ENCODE measurements around the gene RARB. TPM values are rescaled to one million over a fixed set of nuclear protein-coding genes. Genes with fewer than 3 reads are reported as not detected.

RARB gene
- total and polyA plus RNA-seq, 2 donors (not counting 3 experiments of a cell fraction or from before 2014, with no cell fraction given), result 15.3 to 23.4 TPM

GRCh38 chr3:25574172-25574765, 146.2 kb downstream of the RARB start:
- CTCF ChIA-PET, result interaction anchor here (0.8 to 1.2 kb wide), 2 partner anchors 18 to 20 kb away, joined by 4 read pairs; no protein-coding TSS in a partner anchor
- no peak overlapping the region for H3K27ac ChIP-seq (ENCODE audit: insufficient read depth, low read depth, low read length)
- dilution Hi-C loops (cut with MboI; ENCODE audit: extremely low pct_ligation_motif_present, low sequenced_read_pairs), result no loop called here
- intact Hi-C loops (cut with micrococcal nuclease), result no loop called here
- no peaks in the 10 kb centered on the region for H3K4me1 ChIP-seq (ENCODE audit: control insufficient read depth, extremely low read depth, insufficient read depth, low read length)
- no peaks in the 10 kb centered on the region for H3K79me2 ChIP-seq (ENCODE audit: control insufficient read depth, insufficient read depth, low read length)
- H3K27me3 ChIP-seq (ENCODE audit: control insufficient read depth in 2 of 2, insufficient read depth in 2 of 2, low read length in 2 of 2), result no peaks in the 10 kb centered on the region
- DNase-seq (ENCODE audit: low read depth, low spot score) (no peak), FAIRE-seq (no peak)
- no peaks in the 10 kb centered on the region for H3K9me3 ChIP-seq (replicated peaks; ENCODE audit: control insufficient read depth, insufficient read depth, low read length)
- H3K36me3 ChIP-seq (ENCODE audit: control insufficient read depth in 2 of 2, extremely low read depth in 1 of 2, insufficient read depth in 2 of 2, low read length in 2 of 2), result peaks cover 0 to 14% of the 10 kb centered on the region in 2 experiments
- BruUV-seq (replicated peaks), result no TSS peak
- no peak overlapping the region for H2AFZ ChIP-seq (ENCODE audit: low read depth, low read length)
- H3K4me3 ChIP-seq (replicated peaks in 1 of 3; ENCODE audit: insufficient read depth in 1 of 3, low read depth in 1 of 3, low read length in 3 of 3), result no peak overlapping the region
- H3K9me1 ChIP-seq (replicated peaks; ENCODE audit: control insufficient read depth, extremely low read depth, insufficient read depth, low read length), result no peaks in the 10 kb centered on the region
- TF ChIP-seq CTCF (IDR thresholded peaks at IDR 0.05; ENCODE audit: extremely low read depth in 1 of 2, insufficient read depth in 1 of 2, low read depth in 1 of 2, low read length in 2 of 2) (no peak), EZH2 (IDR thresholded peaks at IDR 0.05; ENCODE audit: borderline replicate concordance, low read depth, low read length, severe bottlenecking) (no peak), MAX (IDR thresholded peaks at IDR 0.05; ENCODE audit: insufficient read depth, insufficient read length) (no peak), GATA2 (IDR thresholded peaks at IDR 0.05; ENCODE audit: insufficient read depth, insufficient read length, low read depth, low read length) (no peak)
- POLR2A ChIA-PET, result no interaction called here
- no peak overlapping the region for H3K4me2 ChIP-seq (ENCODE audit: insufficient read depth, low read length)
- no peaks in the 10 kb centered on the region for H4K20me1 ChIP-seq (replicated peaks; ENCODE audit: control insufficient read depth, extremely low read depth, insufficient read depth, low read length)
- no peak overlapping the region for H3K9ac ChIP-seq (replicated peaks; ENCODE audit: extremely low read depth, insufficient read depth, low read length)

GRCh38 chr3:25575001-25575400, 146.9 kb downstream of the RARB start:
- Histone ChIP-seq H2AFZ (ENCODE audit: low read depth, low read length) (no peak overlapping the region), H3K4me3 (replicated peaks in 1 of 3; ENCODE audit: insufficient read depth in 1 of 3, low read depth in 1 of 3, low read length in 3 of 3) (no peak overlapping the region), H3K27me3 (ENCODE audit: control insufficient read depth in 2 of 2, insufficient read depth in 2 of 2, low read length in 2 of 2) (no peaks in the 10 kb centered on the region), H3K27ac (ENCODE audit: insufficient read depth, low read depth, low read length) (no peak overlapping the region), H3K9ac (replicated peaks; ENCODE audit: extremely low read depth, insufficient read depth, low read length) (no peak overlapping the region), H3K4me2 (ENCODE audit: insufficient read depth, low read length) (no peak overlapping the region), H3K79me2 (ENCODE audit: control insufficient read depth, insufficient read depth, low read length) (no peaks in the 10 kb centered on the region), H4K20me1 (replicated peaks; ENCODE audit: control insufficient read depth, extremely low read depth, insufficient read depth, low read length) (no peaks in the 10 kb centered on the region), H3K9me1 (replicated peaks; ENCODE audit: control insufficient read depth, extremely low read depth, insufficient read depth, low read length) (no peaks in the 10 kb centered on the region), H3K36me3 (ENCODE audit: control insufficient read depth in 2 of 2, extremely low read depth in 1 of 2, insufficient read depth in 2 of 2, low read length in 2 of 2) (peaks cover 0 to 14% of the 10 kb centered on the region in 2 experiments), H3K9me3 (replicated peaks; ENCODE audit: control insufficient read depth, insufficient read depth, low read length) (no peaks in the 10 kb centered on the region), H3K4me1 (ENCODE audit: control insufficient read depth, extremely low read depth, insufficient read depth, low read length) (no peaks in the 10 kb centered on the region)
- ChIA-PET POLR2A (no interaction called here), CTCF (no interaction called here)
- FAIRE-seq (no peak), DNase-seq (ENCODE audit: low read depth, low spot score) (no peak)
- dilution Hi-C loops (cut with MboI; ENCODE audit: extremely low pct_ligation_motif_present, low sequenced_read_pairs) (no loop called here), intact Hi-C loops (cut with micrococcal nuclease) (no loop called here)
- BruUV-seq (replicated peaks), result no TSS peak
- TF ChIP-seq GATA2 (IDR thresholded peaks at IDR 0.05; ENCODE audit: insufficient read depth, insufficient read length, low read depth, low read length) (no peak), MYC (IDR thresholded peaks at IDR 0.05; ENCODE audit: low read depth, low read length) (no peak), POLR2A (IDR thresholded peaks at IDR 0.05; ENCODE audit: low read depth, low read length) (no peak), JUN (IDR thresholded peaks at IDR 0.05; ENCODE audit: borderline replicate concordance, insufficient read depth, insufficient read length, low read depth) (no peak), POLR2AphosphoS5 (IDR thresholded peaks at IDR 0.05; ENCODE audit: insufficient read depth, low read depth, low read length) (no peak), CTCF (IDR thresholded peaks at IDR 0.05; ENCODE audit: extremely low read depth in 1 of 2, insufficient read depth in 1 of 2, low read depth in 1 of 2, low read length in 2 of 2) (no peak), FOS (IDR thresholded peaks at IDR 0.05; ENCODE audit: borderline replicate concordance, insufficient read depth, low read length) (no peak), EZH2 (IDR thresholded peaks at IDR 0.05; ENCODE audit: borderline replicate concordance, low read depth, low read length, severe bottlenecking) (no peak), MAX (IDR thresholded peaks at IDR 0.05; ENCODE audit: insufficient read depth, insufficient read length) (no peak)
